Breast epithelium (tissue), 4 donors: Measurements from ENCODE around the gene TESPA1. TPM values are rescaled to one million over a fixed set of nuclear protein-coding genes. Genes with fewer than 3 reads are reported as not detected.

Source experiments
- DNase-seq, 2 donors: peaks; one replicate each; pipeline ENCODE4 v3.0.0-alpha.2; 2019; ENCODE audit warnings: low spot score in 2 of 2
- H3K27ac ChIP-seq, 2 donors: fragments of 200-600 bp; sonication (generic) in 1 of 2; one replicate each; pipeline ENCODE4 v1.5.1; 2016 to 2019; ENCODE audit warnings: mild to moderate bottlenecking in 1 of 2
- H3K27me3 ChIP-seq, 2 donors: fragments of 200-600 bp; sonication (generic) in 1 of 2; one replicate each; pipeline versions ENCODE4 v1.5.1 to v1.6.0; 2017 to 2019; ENCODE audit warnings: control low read depth in 1 of 2, mild to moderate bottlenecking in 1 of 2
- H3K36me3 ChIP-seq: fragments of 200-600 bp; one replicate; pipeline ENCODE4 v1.5.1; 2019
- H3K4me1 ChIP-seq, 2 donors: fragments of 200-600 bp; sonication (generic); one replicate each; pipeline ENCODE4 v1.5.1; 2016 to 2019; ENCODE audit warnings: control low read depth in 1 of 2
- H3K4me3 ChIP-seq, 3 donors: fragments of 200-600 bp; sonication (generic); 1 replicate in 2 of 3; 2 replicates in 1 of 3; pipeline ENCODE4 v1.5.1; 2016 to 2019; ENCODE audit warnings: mild to moderate bottlenecking in 3 of 3, moderate library complexity in 2 of 3
- H3K9me3 ChIP-seq, 2 donors: fragments of 200-600 bp; sonication (generic) in 1 of 2; one replicate each; pipeline ENCODE4 v1.5.1; 2016 to 2019; ENCODE audit warnings: control low read depth in 1 of 2
- POLR2A ChIP-seq: fragments of 450-650 bp; IDR thresholded peaks from one replicate; pipeline ENCODE4 v1.6.1; 2016; ENCODE audit warnings: antibody characterized with exemption, mild to moderate bottlenecking, moderate library complexity
- POLR2AphosphoS5 ChIP-seq, 3 donors: sonication (generic); formaldehyde crosslinking; IDR thresholded peaks; one replicate each; pipeline ENCODE4 v1.6.1; 2017; ENCODE audit warnings: antibody characterized with exemption in 3 of 3
- intact Hi-C: fragments of 100-400 bp; cut with DNase I; formaldehyde crosslinking; loops from one replicate; pipeline ENCODE4 v1.15.1; 2023; ENCODE audit warnings: low total_unique reads
- total RNA-seq, 3 donors: library from RNA; depleted of rRNA; stranded (reverse); fragments of >200 nt; gene quantifications; one replicate each; pipeline ENCODE4 v1.1.0, GENCODE V29; 2016
- TF ChIP-seq, protein P1 (sequence below), 3 donors: fragments of 450-650 bp; IDR thresholded peaks; one replicate each; pipeline ENCODE4 v1.5.1; 2016 to 2017; ENCODE audit warnings: antibody characterized with exemption in 3 of 3, mild to moderate bottlenecking in 3 of 3, moderate library complexity in 3 of 3

The TESPA1 gene
- total RNA-seq, 3 donors from 2014 or later, result 1.3 to 6.2 (median 2.2) TPM

DNA sequence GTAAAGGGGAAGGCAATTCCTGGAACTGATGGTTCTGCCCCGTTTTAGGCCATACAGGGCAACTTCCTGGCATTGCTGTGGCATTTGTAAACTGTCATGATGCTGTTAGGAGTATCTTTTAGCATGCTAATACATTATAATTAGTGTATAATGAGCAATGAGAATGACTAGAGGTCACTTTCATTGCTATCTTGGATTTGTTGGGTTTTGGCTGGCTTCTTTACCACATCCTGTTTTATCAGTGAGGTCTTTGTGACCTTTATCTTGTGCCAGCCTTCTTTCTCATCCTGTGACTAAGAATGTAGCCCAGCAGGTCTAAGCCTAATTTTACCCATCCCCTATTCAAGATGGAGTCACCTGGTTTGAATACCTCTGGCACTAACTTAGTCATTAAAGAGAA lies 51.2 kb downstream of the TESPA1 start:
- Histone ChIP-seq H3K4me1 (no peaks in the 10 kb centered on the region), H3K27me3 (no peaks in the 10 kb centered on the region), H3K9me3 (peaks cover 8 to 18% of the 10 kb centered on the region in 2 donors), H3K27ac (peak overlapping the region in 1 of 2 donors; percentile 32), H3K36me3 (no peaks in the 10 kb centered on the region), H3K4me3 (no peak overlapping the region)
- TF ChIP-seq POLR2AphosphoS5 (IDR thresholded peaks at IDR 0.05) (no peak), POLR2A (no peak)
- TF ChIP-seq, protein P1, sequence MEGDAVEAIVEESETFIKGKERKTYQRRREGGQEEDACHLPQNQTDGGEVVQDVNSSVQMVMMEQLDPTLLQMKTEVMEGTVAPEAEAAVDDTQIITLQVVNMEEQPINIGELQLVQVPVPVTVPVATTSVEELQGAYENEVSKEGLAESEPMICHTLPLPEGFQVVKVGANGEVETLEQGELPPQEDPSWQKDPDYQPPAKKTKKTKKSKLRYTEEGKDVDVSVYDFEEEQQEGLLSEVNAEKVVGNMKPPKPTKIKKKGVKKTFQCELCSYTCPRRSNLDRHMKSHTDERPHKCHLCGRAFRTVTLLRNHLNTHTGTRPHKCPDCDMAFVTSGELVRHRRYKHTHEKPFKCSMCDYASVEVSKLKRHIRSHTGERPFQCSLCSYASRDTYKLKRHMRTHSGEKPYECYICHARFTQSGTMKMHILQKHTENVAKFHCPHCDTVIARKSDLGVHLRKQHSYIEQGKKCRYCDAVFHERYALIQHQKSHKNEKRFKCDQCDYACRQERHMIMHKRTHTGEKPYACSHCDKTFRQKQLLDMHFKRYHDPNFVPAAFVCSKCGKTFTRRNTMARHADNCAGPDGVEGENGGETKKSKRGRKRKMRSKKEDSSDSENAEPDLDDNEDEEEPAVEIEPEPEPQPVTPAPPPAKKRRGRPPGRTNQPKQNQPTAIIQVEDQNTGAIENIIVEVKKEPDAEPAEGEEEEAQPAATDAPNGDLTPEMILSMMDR (IDR thresholded peaks at IDR 0.05), result no peak
- intact Hi-C loops, result no loop called here
- DNase-seq, result no peak

DNA sequence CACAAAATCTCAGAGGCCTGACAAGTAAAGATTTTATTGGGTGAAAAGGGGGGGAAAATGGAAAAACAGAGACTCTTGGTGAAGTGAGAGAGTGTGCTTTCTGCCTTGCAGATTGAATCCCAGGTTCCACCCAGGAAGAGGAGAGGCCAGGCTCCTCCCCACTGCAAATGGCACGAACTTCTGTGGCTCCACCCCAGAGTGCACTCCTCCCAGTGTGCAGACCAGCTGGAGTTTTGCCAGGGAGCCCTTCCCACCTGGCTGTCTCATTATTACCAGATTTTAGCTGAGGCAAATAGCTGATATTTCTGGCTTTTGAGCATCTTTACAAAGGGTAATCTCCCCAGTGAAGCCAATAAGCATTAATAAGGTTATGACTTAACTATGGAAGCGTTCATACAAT lies 51.9 kb downstream of the TESPA1 start:
- intact Hi-C loops, result no loop called here
- H3K4me1 ChIP-seq, result no peaks in the 10 kb centered on the region
- no peak overlapping the region for H3K4me3 ChIP-seq
- no peaks in the 10 kb centered on the region for H3K27me3 ChIP-seq
- H3K36me3 ChIP-seq, result no peaks in the 10 kb centered on the region
- DNase-seq, result no peak
- no peak for TF ChIP-seq POLR2A
- no peak for TF ChIP-seq POLR2AphosphoS5 (IDR thresholded peaks at IDR 0.05)
- TF ChIP-seq, protein P1 (IDR thresholded peaks at IDR 0.05), result no peak
- H3K27ac ChIP-seq, result no peak overlapping the region
- peaks cover 8 to 18% of the 10 kb centered on the region in 2 donors for H3K9me3 ChIP-seq

DNA sequence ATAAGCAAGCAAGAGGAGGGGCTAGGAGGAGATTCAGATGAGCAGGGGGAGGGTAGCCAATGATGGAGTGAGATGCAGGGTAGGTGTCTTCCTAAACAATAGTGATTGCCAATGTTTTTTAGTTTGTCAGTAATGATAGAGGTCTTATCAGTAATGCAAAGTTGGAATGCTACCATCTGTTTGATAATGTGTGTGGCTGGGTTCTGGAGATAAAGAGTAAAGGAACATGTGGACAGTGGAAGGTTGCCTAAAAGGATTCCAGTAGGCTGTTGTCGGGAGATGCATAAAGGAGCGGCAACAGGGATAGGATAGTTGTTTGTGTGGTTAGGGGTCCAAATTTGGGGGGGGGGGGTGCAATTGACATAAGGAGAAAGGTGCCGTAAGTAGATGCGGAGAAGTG lies 52.5 kb downstream of the TESPA1 start:
- Histone ChIP-seq H3K4me1 (no peaks in the 10 kb centered on the region), H3K4me3 (no peak overlapping the region), H3K27ac (no peak overlapping the region), H3K9me3 (peaks cover 8 to 18% of the 10 kb centered on the region in 2 donors), H3K36me3 (no peaks in the 10 kb centered on the region), H3K27me3 (no peaks in the 10 kb centered on the region)
- intact Hi-C loops, result no loop called here
- TF ChIP-seq, protein P1 (IDR thresholded peaks at IDR 0.05), result no peak
- TF ChIP-seq POLR2AphosphoS5 (IDR thresholded peaks at IDR 0.05), result no peak
- no peak for TF ChIP-seq POLR2A
- DNase-seq, result no peak

DNA sequence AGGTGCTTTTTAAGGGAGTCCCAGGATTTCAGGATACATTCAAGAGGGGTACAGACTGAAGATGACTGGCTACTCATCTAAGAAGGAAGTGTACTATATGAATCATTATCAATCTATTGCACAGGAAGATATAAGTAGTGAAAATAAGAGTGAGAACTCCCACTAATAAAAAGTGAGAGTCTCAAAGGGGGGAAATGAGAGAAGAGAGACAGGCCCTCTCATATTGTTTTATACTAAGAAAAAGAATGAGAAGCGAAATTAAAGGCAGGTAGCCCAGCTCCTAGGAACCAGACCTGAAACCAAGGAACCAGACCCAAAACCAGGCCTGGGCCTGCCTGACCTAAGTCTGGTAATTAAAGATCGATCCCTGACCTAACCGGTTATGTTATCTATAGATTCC lies 54.6 kb downstream of the TESPA1 start:
- H3K36me3 ChIP-seq, result no peaks in the 10 kb centered on the region
- H3K27me3 ChIP-seq, result no peaks in the 10 kb centered on the region
- intact Hi-C loops, result no loop called here
- H3K27ac ChIP-seq, result no peak overlapping the region
- no peak for DNase-seq
- H3K4me1 ChIP-seq, result no peaks in the 10 kb centered on the region
- TF ChIP-seq POLR2A (no peak), POLR2AphosphoS5 (IDR thresholded peaks at IDR 0.05) (no peak)
- TF ChIP-seq, protein P1 (IDR thresholded peaks at IDR 0.05), result no peak
- H3K4me3 ChIP-seq, result no peak overlapping the region
- H3K9me3 ChIP-seq, result peaks cover 8 to 18% of the 10 kb centered on the region in 2 donors

DNA sequence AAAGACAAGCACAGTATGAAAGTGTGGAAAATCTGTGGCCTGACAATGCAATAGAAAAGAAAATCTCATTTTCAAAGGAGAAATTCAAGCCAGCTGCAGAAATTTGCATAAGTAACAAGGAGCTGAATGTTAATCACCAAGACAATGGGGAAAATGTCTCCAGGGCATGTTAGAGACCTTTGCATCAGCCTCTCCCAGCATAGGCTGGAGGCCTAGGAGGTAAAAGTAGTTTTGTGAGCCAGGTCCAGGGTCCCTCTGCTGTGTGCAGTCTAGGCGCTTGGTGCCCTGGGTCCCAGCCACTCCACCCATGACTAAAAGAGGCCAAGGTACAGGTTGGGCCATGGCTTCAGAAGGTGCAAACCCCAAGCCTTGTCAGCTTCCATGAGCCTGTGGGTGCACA lies 58.3 kb downstream of the TESPA1 start:
- H3K9me3 ChIP-seq, result peaks cover 8 to 18% of the 10 kb centered on the region in 2 donors
- H3K27ac ChIP-seq, result no peak overlapping the region
- no peak overlapping the region for H3K4me3 ChIP-seq
- no peaks in the 10 kb centered on the region for H3K4me1 ChIP-seq
- TF ChIP-seq POLR2AphosphoS5 (IDR thresholded peaks at IDR 0.05) (no peak), POLR2A (no peak)
- TF ChIP-seq, protein P1 (IDR thresholded peaks at IDR 0.05), result no peak
- DNase-seq, result no peak
- intact Hi-C loops, result no loop called here
- H3K27me3 ChIP-seq, result no peaks in the 10 kb centered on the region
- no peaks in the 10 kb centered on the region for H3K36me3 ChIP-seq
